Urothelium cell line (cell line): Measurements from ENCODE around the gene BMF.
A peak's percentile ranks its signal among the peaks of the same experiment; 100 is the strongest.
"Not testable (repeated sequence)": the region's sequence is repeated elsewhere in the genome, so short reads cannot be mapped to it uniquely, and the experiment has no call there.

Experiments used
- DNase-seq: peaks from one replicate; pipeline ENCODE4 v3.0.0; 2011; ENCODE audit warnings: low spot score, mixed read lengths
- FAIRE-seq: peaks from 2 replicates; lab custom pipeline; 2011; peaks lifted over from hg19 to GRCh38; lab: Jason Lieb, UNC

Gene BMF

GRCh38 chr15:40128766-40129660 lies 20.3 kb upstream of the BMF start:
- DNase-seq (no peak), FAIRE-seq (no peak)

GRCh38 chr15:40125950-40126349 lies 17.3 kb upstream of the BMF start:
- DNase-seq (no peak), FAIRE-seq (no peak)

GRCh38 chr15:40124807-40125285 lies 16.2 kb upstream of the BMF start:
- peak; percentile 94 for FAIRE-seq
- DNase-seq: not testable (repeated sequence)

- DNase-seq: not testable (repeated sequence)
Observed at GRCh38 chr15:40124333-40124732, 15.7 kb upstream of the BMF start.

GRCh38 chr15:40123863-40124262 lies 15.2 kb upstream of the BMF start:
- DNase-seq: not testable (repeated sequence)
- FAIRE-seq: peak; percentile 52

More at GRCh38 chr15:40124333-40124732, 15.7 kb upstream of the BMF start:
- FAIRE-seq: not testable (repeated sequence)

GRCh38 chr15:40122989-40123388 lies 14.3 kb upstream of the BMF start:
- FAIRE-seq, DNase-seq: not testable (repeated sequence)

- no peak for FAIRE-seq
- DNase-seq: no peak
Observed at GRCh38 chr15:40121911-40122638, 13.4 kb upstream of the BMF start.

- no peak for FAIRE-seq
- DNase-seq: no peak
Observed at GRCh38 chr15:40118473-40118872, 9.8 kb upstream of the BMF start.

- DNase-seq (peak; percentile 65), FAIRE-seq (peak; percentile 72)
Observed at GRCh38 chr15:40115670-40116093, 7.0 kb upstream of the BMF start.

- FAIRE-seq: not testable (repeated sequence)
Observed at GRCh38 chr15:40115106-40115505, 6.4 kb upstream of the BMF start.

GRCh38 chr15:40114218-40114617 lies 5.5 kb upstream of the BMF start:
- no peak for FAIRE-seq

More at GRCh38 chr15:40115106-40115505, 6.4 kb upstream of the BMF start:
- not testable (repeated sequence) for DNase-seq

GRCh38 chr15:40112789-40113188 lies 4.1 kb upstream of the BMF start:
- DNase-seq (no peak), FAIRE-seq (no peak)

More at GRCh38 chr15:40114218-40114617, 5.5 kb upstream of the BMF start:
- no peak for DNase-seq

GRCh38 chr15:40111888-40112287 lies 3.2 kb upstream of the BMF start:
- DNase-seq (no peak), FAIRE-seq (no peak)

- DNase-seq (no peak), FAIRE-seq (no peak)
Observed at GRCh38 chr15:40110866-40111550, 2.3 kb upstream of the BMF start.

GRCh38 chr15:40108061-40108854 lies 421 bp downstream of the BMF start:
- no peak for DNase-seq
- FAIRE-seq: no peak

- DNase-seq (no peak), FAIRE-seq (no peak)
Observed at GRCh38 chr15:40106203-40107161, 2.2 kb downstream of the BMF start.

GRCh38 chr15:40105517-40106202 lies 3.0 kb downstream of the BMF start:
- FAIRE-seq (no peak), DNase-seq (no peak)

GRCh38 chr15:40104865-40105516 lies 3.7 kb downstream of the BMF start:
- DNase-seq: peak; percentile 80
- FAIRE-seq: no peak
